SK-N-SH treated with all-trans-retinoic acid at 6 μM for 48 hours (cell line): ENCODE data around the gene APBB1IP.

Experiments used
- ARNTL ChIP-seq: fragments of 450-650 bp; formaldehyde crosslinking; IDR thresholded peaks from 2 replicates; pipeline ENCODE4 v1.5.0; 2020; ENCODE audit warnings: low read depth, mild to moderate bottlenecking, moderate library complexity, borderline replicate concordance
- PPARA ChIP-seq: fragments of 250-450 bp; sonication (Bioruptor Pico); IDR thresholded peaks from 2 replicates; pipeline ENCODE4 v1.5.0; 2020; ENCODE audit warnings: mild to moderate bottlenecking, borderline replicate concordance
- TCF4 ChIP-seq: fragments of 250-450 bp; sonication (Bioruptor Pico); IDR thresholded peaks from 2 replicates; pipeline ENCODE4 v1.8.0; 2021; ENCODE audit warnings: mild to moderate bottlenecking, moderate library complexity, borderline replicate concordance
- ZC3H10 ChIP-seq: fragments of 250-450 bp; sonication (Bioruptor Pico); IDR thresholded peaks from 2 replicates; pipeline ENCODE4 v1.5.1; 2021; ENCODE audit warnings: mild to moderate bottlenecking, moderate library complexity
- ZFP3 ChIP-seq: fragments of 250-450 bp; sonication (Bioruptor Pico); IDR thresholded peaks from 2 replicates; pipeline ENCODE4 v1.5.0; 2020; ENCODE audit warnings: mild to moderate bottlenecking, moderate library complexity
- ZNF8 ChIP-seq: fragments of 450-650 bp; formaldehyde crosslinking; IDR thresholded peaks from 2 replicates; pipeline ENCODE4 v1.5.0; 2020; ENCODE audit warnings: mild to moderate bottlenecking, moderate library complexity
- TF ChIP-seq, protein P1 (sequence below): fragments of 250-450 bp; sonication (Bioruptor Pico); IDR thresholded peaks from 2 replicates; pipeline ENCODE4 v1.8.0; 2020; ENCODE audit warnings: mild to moderate bottlenecking, moderate library complexity, borderline replicate concordance
- TF ChIP-seq, protein P2 (sequence below): fragments of 250-450 bp; sonication (Bioruptor Pico); IDR thresholded peaks from 2 replicates; pipeline ENCODE4 v1.5.1; 2020; ENCODE audit warnings: low read depth, mild to moderate bottlenecking, moderate library complexity

- TF ChIP-seq, protein P1, sequence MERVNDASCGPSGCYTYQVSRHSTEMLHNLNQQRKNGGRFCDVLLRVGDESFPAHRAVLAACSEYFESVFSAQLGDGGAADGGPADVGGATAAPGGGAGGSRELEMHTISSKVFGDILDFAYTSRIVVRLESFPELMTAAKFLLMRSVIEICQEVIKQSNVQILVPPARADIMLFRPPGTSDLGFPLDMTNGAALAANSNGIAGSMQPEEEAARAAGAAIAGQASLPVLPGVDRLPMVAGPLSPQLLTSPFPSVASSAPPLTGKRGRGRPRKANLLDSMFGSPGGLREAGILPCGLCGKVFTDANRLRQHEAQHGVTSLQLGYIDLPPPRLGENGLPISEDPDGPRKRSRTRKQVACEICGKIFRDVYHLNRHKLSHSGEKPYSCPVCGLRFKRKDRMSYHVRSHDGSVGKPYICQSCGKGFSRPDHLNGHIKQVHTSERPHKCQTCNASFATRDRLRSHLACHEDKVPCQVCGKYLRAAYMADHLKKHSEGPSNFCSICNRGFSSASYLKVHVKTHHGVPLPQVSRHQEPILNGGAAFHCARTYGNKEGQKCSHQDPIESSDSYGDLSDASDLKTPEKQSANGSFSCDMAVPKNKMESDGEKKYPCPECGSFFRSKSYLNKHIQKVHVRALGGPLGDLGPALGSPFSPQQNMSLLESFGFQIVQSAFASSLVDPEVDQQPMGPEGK (CRISPR knock-in tag), result no peak
- TF ChIP-seq ARNTL (CRISPR knock-in tag) (no peak), TCF4 (CRISPR knock-in tag) (no peak), ZC3H10 (no peak), ZFP3 (CRISPR knock-in tag) (no peak), ZNF8 (no peak), PPARA (CRISPR knock-in tag) (no peak)
- TF ChIP-seq, protein P2, sequence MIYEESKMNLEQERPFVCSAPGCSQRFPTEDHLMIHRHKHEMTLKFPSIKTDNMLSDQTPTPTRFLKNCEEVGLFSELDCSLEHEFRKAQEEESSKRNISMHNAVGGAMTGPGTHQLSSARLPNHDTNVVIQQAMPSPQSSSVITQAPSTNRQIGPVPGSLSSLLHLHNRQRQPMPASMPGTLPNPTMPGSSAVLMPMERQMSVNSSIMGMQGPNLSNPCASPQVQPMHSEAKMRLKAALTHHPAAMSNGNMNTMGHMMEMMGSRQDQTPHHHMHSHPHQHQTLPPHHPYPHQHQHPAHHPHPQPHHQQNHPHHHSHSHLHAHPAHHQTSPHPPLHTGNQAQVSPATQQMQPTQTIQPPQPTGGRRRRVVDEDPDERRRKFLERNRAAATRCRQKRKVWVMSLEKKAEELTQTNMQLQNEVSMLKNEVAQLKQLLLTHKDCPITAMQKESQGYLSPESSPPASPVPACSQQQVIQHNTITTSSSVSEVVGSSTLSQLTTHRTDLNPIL (CRISPR knock-in tag), result no peak
Measured at GRCh38 chr10:26479766-26480492, 41.8 kb downstream of the APBB1IP start.
